Gastroesophageal sphincter (tissue), 3 donors: ENCODE measurements around the gene ZNF717.

Source experiments
- CTCF ChIP-seq, 4 experiments: fragments of 200-600 bp in 2 of 4; fragments of 450-650 bp in 2 of 4; sonication (generic) in 1 of 4; IDR thresholded peaks; one replicate each; pipeline ENCODE4 v1.5.1; 2017 to 2019; ENCODE audit warnings: antibody characterized with exemption in 4 of 4, mild to moderate bottlenecking in 2 of 4, moderate library complexity in 2 of 4
- POLR2AphosphoS5 ChIP-seq: sonication (generic); formaldehyde crosslinking; IDR thresholded peaks from one replicate; pipeline ENCODE4 v1.6.1; 2017; ENCODE audit warnings: antibody characterized with exemption

- TF ChIP-seq CTCF (IDR thresholded peaks at IDR 0.05): peak in 3 of 4 experiments; percentile 23 to 35 (median 30)
- TF ChIP-seq POLR2AphosphoS5: peak; percentile 73
These were observed at the start of gene ZNF717 for GRCh38 chr3:75785081-75785755.
